ENCODE data around the gene SLC25A48.

SLC25A48 gene

GRCh38 chr5:135866016-135866415, 31.6 kb downstream of the SLC25A48 start:
- H3K9me3 ChIP-seq (ENCODE audit: control insufficient read depth, low read length) = no peaks in the 10 kb centered on the region
- no peaks in the 10 kb centered on the region for H3K27me3 ChIP-seq (ENCODE audit: control insufficient read depth, insufficient read depth, low read length)
- no peak overlapping the region for H3K9ac ChIP-seq (ENCODE audit: low read length)
- no peaks in the 10 kb centered on the region for H3K4me1 ChIP-seq (ENCODE audit: control insufficient read depth, insufficient read depth, low read length)
- no peaks in the 10 kb centered on the region for H3K36me3 ChIP-seq (ENCODE audit: control insufficient read depth, insufficient read depth, low read length)
- H3K4me3 ChIP-seq (ENCODE audit: low read length) = no peak overlapping the region

GRCh38 chr5:135867599-135867998, 33.1 kb downstream of the SLC25A48 start:
- Histone ChIP-seq H3K9ac (ENCODE audit: low read length) (no peak overlapping the region), H3K4me3 (ENCODE audit: low read length) (no peak overlapping the region), H3K9me3 (ENCODE audit: control insufficient read depth, low read length) (no peaks in the 10 kb centered on the region), H3K4me1 (ENCODE audit: control insufficient read depth, insufficient read depth, low read length) (no peaks in the 10 kb centered on the region), H3K27me3 (ENCODE audit: control insufficient read depth, insufficient read depth, low read length) (no peaks in the 10 kb centered on the region), H3K36me3 (ENCODE audit: control insufficient read depth, insufficient read depth, low read length) (no peaks in the 10 kb centered on the region)

- H3K4me1 ChIP-seq (ENCODE audit: control insufficient read depth, insufficient read depth, low read length) = no peaks in the 10 kb centered on the region
- no peak overlapping the region for H3K9ac ChIP-seq (ENCODE audit: low read length)
- no peaks in the 10 kb centered on the region for H3K9me3 ChIP-seq (ENCODE audit: control insufficient read depth, low read length)
- H3K36me3 ChIP-seq (ENCODE audit: control insufficient read depth, insufficient read depth, low read length) = no peaks in the 10 kb centered on the region
- no peaks in the 10 kb centered on the region for H3K27me3 ChIP-seq (ENCODE audit: control insufficient read depth, insufficient read depth, low read length)
- no peak overlapping the region for H3K4me3 ChIP-seq (ENCODE audit: low read length)
Measured at GRCh38 chr5:135868681-135869080, 34.2 kb downstream of the SLC25A48 start.

- Histone ChIP-seq H3K9me3 (ENCODE audit: control insufficient read depth, low read length) (no peaks in the 10 kb centered on the region), H3K9ac (ENCODE audit: low read length) (no peak overlapping the region), H3K4me1 (ENCODE audit: control insufficient read depth, insufficient read depth, low read length) (no peaks in the 10 kb centered on the region), H3K27me3 (ENCODE audit: control insufficient read depth, insufficient read depth, low read length) (no peaks in the 10 kb centered on the region), H3K4me3 (ENCODE audit: low read length) (no peak overlapping the region), H3K36me3 (ENCODE audit: control insufficient read depth, insufficient read depth, low read length) (no peaks in the 10 kb centered on the region)
Measured at GRCh38 chr5:135869276-135869675, 34.8 kb downstream of the SLC25A48 start.

- H3K9me3 ChIP-seq (ENCODE audit: control insufficient read depth, low read length) = no peaks in the 10 kb centered on the region
- no peak overlapping the region for H3K4me3 ChIP-seq (ENCODE audit: low read length)
- no peaks in the 10 kb centered on the region for H3K4me1 ChIP-seq (ENCODE audit: control insufficient read depth, insufficient read depth, low read length)
- H3K36me3 ChIP-seq (ENCODE audit: control insufficient read depth, insufficient read depth, low read length) = no peaks in the 10 kb centered on the region
- H3K27me3 ChIP-seq (ENCODE audit: control insufficient read depth, insufficient read depth, low read length) = no peaks in the 10 kb centered on the region
- no peak overlapping the region for H3K9ac ChIP-seq (ENCODE audit: low read length)
Measured at GRCh38 chr5:135869935-135870334, 35.5 kb downstream of the SLC25A48 start.

GRCh38 chr5:135871268-135871915, 36.9 kb downstream of the SLC25A48 start:
- H3K4me3 ChIP-seq (ENCODE audit: low read length) = no peak overlapping the region
- H3K9me3 ChIP-seq (ENCODE audit: control insufficient read depth, low read length) = no peaks in the 10 kb centered on the region
- no peak overlapping the region for H3K9ac ChIP-seq (ENCODE audit: low read length)
- no peaks in the 10 kb centered on the region for H3K27me3 ChIP-seq (ENCODE audit: control insufficient read depth, insufficient read depth, low read length)
- H3K4me1 ChIP-seq (ENCODE audit: control insufficient read depth, insufficient read depth, low read length) = no peaks in the 10 kb centered on the region
- H3K36me3 ChIP-seq (ENCODE audit: control insufficient read depth, insufficient read depth, low read length) = no peaks in the 10 kb centered on the region

GRCh38 chr5:135873831-135874230, 39.4 kb downstream of the SLC25A48 start:
- H3K4me3 ChIP-seq (ENCODE audit: low read length) = no peak overlapping the region
- H3K36me3 ChIP-seq (ENCODE audit: control insufficient read depth, insufficient read depth, low read length) = no peaks in the 10 kb centered on the region
- no peaks in the 10 kb centered on the region for H3K4me1 ChIP-seq (ENCODE audit: control insufficient read depth, insufficient read depth, low read length)
- no peaks in the 10 kb centered on the region for H3K9me3 ChIP-seq (ENCODE audit: control insufficient read depth, low read length)
- no peak overlapping the region for H3K9ac ChIP-seq (ENCODE audit: low read length)
- no peaks in the 10 kb centered on the region for H3K27me3 ChIP-seq (ENCODE audit: control insufficient read depth, insufficient read depth, low read length)

GRCh38 chr5:135874461-135874860, 40.0 kb downstream of the SLC25A48 start:
- Histone ChIP-seq H3K9me3 (ENCODE audit: control insufficient read depth, low read length) (no peaks in the 10 kb centered on the region), H3K4me3 (ENCODE audit: low read length) (no peak overlapping the region), H3K4me1 (ENCODE audit: control insufficient read depth, insufficient read depth, low read length) (no peaks in the 10 kb centered on the region), H3K36me3 (ENCODE audit: control insufficient read depth, insufficient read depth, low read length) (no peaks in the 10 kb centered on the region), H3K27me3 (ENCODE audit: control insufficient read depth, insufficient read depth, low read length) (no peaks in the 10 kb centered on the region), H3K9ac (ENCODE audit: low read length) (no peak overlapping the region)

GRCh38 chr5:135875567-135875966, 41.1 kb downstream of the SLC25A48 start:
- no peaks in the 10 kb centered on the region for H3K4me1 ChIP-seq (ENCODE audit: control insufficient read depth, insufficient read depth, low read length)
- H3K9me3 ChIP-seq (ENCODE audit: control insufficient read depth, low read length) = no peaks in the 10 kb centered on the region
- no peaks in the 10 kb centered on the region for H3K36me3 ChIP-seq (ENCODE audit: control insufficient read depth, insufficient read depth, low read length)
- H3K4me3 ChIP-seq (ENCODE audit: low read length) = no peak overlapping the region
- no peaks in the 10 kb centered on the region for H3K27me3 ChIP-seq (ENCODE audit: control insufficient read depth, insufficient read depth, low read length)
- no peak overlapping the region for H3K9ac ChIP-seq (ENCODE audit: low read length)

GRCh38 chr5:135876146-135876545, 41.7 kb downstream of the SLC25A48 start:
- Histone ChIP-seq H3K27me3 (ENCODE audit: control insufficient read depth, insufficient read depth, low read length) (no peaks in the 10 kb centered on the region), H3K4me3 (ENCODE audit: low read length) (no peak overlapping the region)

GRCh38 chr5:135877570-135878155, 43.2 kb downstream of the SLC25A48 start:
- Histone ChIP-seq H3K9me3 (ENCODE audit: control insufficient read depth, low read length) (no peaks in the 10 kb centered on the region), H3K36me3 (ENCODE audit: control insufficient read depth, insufficient read depth, low read length) (no peaks in the 10 kb centered on the region), H3K9ac (ENCODE audit: low read length) (no peak overlapping the region), H3K27me3 (ENCODE audit: control insufficient read depth, insufficient read depth, low read length) (peaks cover 3% of the 10 kb centered on the region), H3K4me1 (ENCODE audit: control insufficient read depth, insufficient read depth, low read length) (no peaks in the 10 kb centered on the region), H3K4me3 (ENCODE audit: low read length) (no peak overlapping the region)

More at GRCh38 chr5:135876146-135876545, 41.7 kb downstream of the SLC25A48 start:
- no peaks in the 10 kb centered on the region for H3K4me1 ChIP-seq (ENCODE audit: control insufficient read depth, insufficient read depth, low read length)
- H3K9me3 ChIP-seq (ENCODE audit: control insufficient read depth, low read length) = no peaks in the 10 kb centered on the region
- H3K9ac ChIP-seq (ENCODE audit: low read length) = no peak overlapping the region
- H3K36me3 ChIP-seq (ENCODE audit: control insufficient read depth, insufficient read depth, low read length) = no peaks in the 10 kb centered on the region

- H3K4me3 ChIP-seq (ENCODE audit: low read length) = no peak overlapping the region
- no peak overlapping the region for H3K9ac ChIP-seq (ENCODE audit: low read length)
- H3K4me1 ChIP-seq (ENCODE audit: control insufficient read depth, insufficient read depth, low read length) = no peaks in the 10 kb centered on the region
- H3K27me3 ChIP-seq (ENCODE audit: control insufficient read depth, insufficient read depth, low read length) = peaks cover 3% of the 10 kb centered on the region
- H3K9me3 ChIP-seq (ENCODE audit: control insufficient read depth, low read length) = no peaks in the 10 kb centered on the region
- no peaks in the 10 kb centered on the region for H3K36me3 ChIP-seq (ENCODE audit: control insufficient read depth, insufficient read depth, low read length)
Measured at GRCh38 chr5:135878156-135878620, 43.7 kb downstream of the SLC25A48 start.
